IMR-90 (cell line): ENCODE data around the gene PXT1. TPM values are rescaled to one million over a fixed set of nuclear protein-coding genes. Genes with fewer than 3 reads are reported as not detected.

Experiments
- ATAC-seq: fragments of 200-7000 bp; cut with Tn5 transposase; 2 replicates; pipeline ENCODE4 v1.9.1; 2020; ENCODE audit warnings: low read depth, mild to moderate bottlenecking, moderate library complexity
- BruUV-seq: library from RNA; stranded (reverse); fragments of 400-500 nt; replicated peaks from 2 replicates; lab custom pipeline; 2021; lab: Mats Ljungman, UMichigan
- CTCF ChIA-PET: fragments of 300-600 bp; formaldehyde crosslinking; extraction: SDS; loops from one replicate; lab custom pipeline; 2021; ENCODE audit warnings: antibody characterized with exemption; lab: Yijun Ruan, JAX
- POLR2A ChIA-PET: fragments of 300-600 bp; sonication (Branson Sonifier 250); formaldehyde crosslinking; loops from one replicate; lab custom pipeline; 2022; ENCODE audit warnings: antibody characterized with exemption; ENCODE audit not compliant: unreplicated experiment; lab: Charles Lee
- DNase-seq: peaks from one replicate; pipeline ENCODE4 v3.0.0; 2013
- H2AFZ ChIP-seq: replicated peaks from 2 replicates; pipeline ENCODE3; 2013; ENCODE audit warnings: low read length, mild to moderate bottlenecking; ENCODE audit not compliant: poor library complexity
- H2AK5ac ChIP-seq: 2 replicates; pipeline ENCODE4 v1.6.1; 2013; ENCODE audit warnings: low read depth, low read length, inconsistent platforms
- H2AK9ac ChIP-seq: replicated peaks from 2 replicates; pipeline ENCODE3; 2013; ENCODE audit warnings: mild to moderate bottlenecking, low read depth, low read length, moderate library complexity; ENCODE audit not compliant: poor library complexity
- H2BK120ac ChIP-seq: 2 replicates; pipeline ENCODE4 v1.6.1; 2013; ENCODE audit warnings: low read depth, low read length, inconsistent platforms
- H2BK15ac ChIP-seq: 3 replicates; pipeline ENCODE4 v1.6.1; 2013; ENCODE audit warnings: low read depth, low read length, inconsistent platforms
- H2BK20ac ChIP-seq: 2 replicates; pipeline ENCODE4 v1.6.1; 2013; ENCODE audit warnings: low read depth, mild to moderate bottlenecking, inconsistent platforms, low read length, moderate library complexity
- H2BK5ac ChIP-seq: 2 replicates; pipeline ENCODE4 v1.6.1; 2013; ENCODE audit warnings: mild to moderate bottlenecking, low read depth, low read length, inconsistent platforms; ENCODE audit not compliant: poor library complexity, severe bottlenecking
- H3K14ac ChIP-seq: replicated peaks from 2 replicates; pipeline ENCODE4 v1.6.1; 2013; ENCODE audit warnings: low read depth, low read length, inconsistent platforms
- H3K18ac ChIP-seq: 2 replicates; pipeline ENCODE4 v1.6.1; 2013; ENCODE audit warnings: low read depth, low read length, control low read depth
- H3K23ac ChIP-seq: 2 replicates; pipeline ENCODE4 v1.6.1; 2013; ENCODE audit warnings: low read depth, low read length, inconsistent platforms
- H3K27ac ChIP-seq: 2 replicates; pipeline ENCODE4 v1.5.1; 2013; ENCODE audit warnings: mild to moderate bottlenecking, control low read depth, low read length; ENCODE audit not compliant: insufficient read depth
- H3K27me3 ChIP-seq: 2 replicates; pipeline ENCODE4 v1.6.1; 2013; ENCODE audit warnings: low read length; ENCODE audit not compliant: control insufficient read depth, insufficient read depth
- H3K36me3 ChIP-seq: 2 replicates; pipeline ENCODE4 v1.6.1; 2013; ENCODE audit warnings: low read length, mixed read lengths; ENCODE audit not compliant: control insufficient read depth, insufficient read depth
- H3K4ac ChIP-seq: 2 replicates; pipeline ENCODE4 v1.6.1; 2013; ENCODE audit warnings: low read depth, low read length, inconsistent platforms
- H3K4me1 ChIP-seq: 2 replicates; pipeline ENCODE4 v1.6.1; 2013; ENCODE audit warnings: low read length, mixed read lengths; ENCODE audit not compliant: control insufficient read depth, insufficient read depth
- H3K4me2 ChIP-seq: 2 replicates; pipeline ENCODE4 v1.6.1; 2013; ENCODE audit warnings: low read depth, mild to moderate bottlenecking, control low read depth, low read length, moderate library complexity
- H3K4me3 ChIP-seq: 2 replicates; pipeline ENCODE4 v1.5.1; 2013; ENCODE audit warnings: low read depth, mild to moderate bottlenecking, control low read depth, low read length, moderate library complexity; ENCODE audit not compliant: insufficient read depth
- H3K56ac ChIP-seq: 2 replicates; pipeline ENCODE4 v1.6.1; 2013; ENCODE audit warnings: low read length, inconsistent platforms; ENCODE audit not compliant: insufficient read depth; ENCODE audit errors: extremely low read depth
- H3K79me1 ChIP-seq, 2 experiments: 2 replicates each; pipeline ENCODE4 v1.6.1; 2013; ENCODE audit warnings: low read length in 2 of 2, inconsistent platforms in 1 of 2, low read depth in 1 of 2
- H3K9ac ChIP-seq: 2 replicates; pipeline ENCODE4 v1.6.1; 2013; ENCODE audit warnings: low read depth, low read length, control low read depth
- H3K9me1 ChIP-seq: 2 replicates; pipeline ENCODE4 v1.6.1; 2013; ENCODE audit warnings: low read length, inconsistent platforms; ENCODE audit not compliant: insufficient read depth
- H3K9me3 ChIP-seq: 2 replicates; pipeline ENCODE4 v1.6.1; 2013; ENCODE audit warnings: low read length; ENCODE audit not compliant: control insufficient read depth, insufficient read depth
- H4K20me1 ChIP-seq: 2 replicates; pipeline ENCODE4 v1.6.1; 2013; ENCODE audit warnings: low read length, inconsistent platforms; ENCODE audit not compliant: insufficient read depth
- H4K5ac ChIP-seq: 2 replicates; pipeline ENCODE4 v1.6.1; 2013; ENCODE audit warnings: mild to moderate bottlenecking, low read depth, low read length, control low read depth
- H4K8ac ChIP-seq, 2 experiments: 2 replicates each; pipeline ENCODE4 v1.6.1; 2013; ENCODE audit warnings: low read depth in 2 of 2, low read length in 2 of 2, control low read depth in 1 of 2, inconsistent platforms in 1 of 2
- H4K91ac ChIP-seq: 2 replicates; pipeline ENCODE4 v1.6.1; 2013; ENCODE audit warnings: low read depth, low read length, inconsistent platforms; ENCODE audit not compliant: insufficient read depth
- MXI1 ChIP-seq: IDR thresholded peaks from 2 replicates; pipeline ENCODE4 v1.6.1; 2012; ENCODE audit warnings: low read depth, mild to moderate bottlenecking, low read length, moderate library complexity, borderline replicate concordance
- WGBS, 2 experiments: methylation state at CpG; one replicate each; pipeline versions ENCODE4 v1.1.5 to v1.1.7; 2013; ENCODE audit warnings: missing lambda C conversion rate in 2 of 2; ENCODE audit not compliant: insufficient read length in 1 of 2; ENCODE audit errors: extremely low coverage in 2 of 2; 5-methylcytosine and 5-hydroxymethylcytosine counted together
- dilution Hi-C: fragments of 300-500 bp; cut with HindIII; formaldehyde crosslinking; loops from one replicate; pipeline ENCODE4 v1.14.3; 2018; ENCODE audit warnings: low sequenced_read_pairs; ENCODE audit not compliant: unreplicated experiment
- in situ Hi-C: fragments of 300-500 bp; cut with MboI; formaldehyde crosslinking; loops from 3 replicates; pipeline ENCODE4 v1.14.3; 2019; ENCODE audit warnings: low sequenced_read_pairs, inconsistent platforms, mixed read lengths
- intact Hi-C: fragments of 100-400 bp; cut with micrococcal nuclease; formaldehyde crosslinking; loops from 2 replicates; pipeline ENCODE4 v1.10.0; 2022
- polyA plus RNA-seq, 3 experiments: library from polyadenylated mRNA; depleted of rRNA; stranded (reverse); fragments of >200 nt; gene quantifications; 2 replicates each; pipeline ENCODE4 v1.2.3, GENCODE V29; 2012; ENCODE audit warnings: low replicate concordance in 1 of 3
- total RNA-seq: library from RNA; depleted of rRNA; stranded (reverse); fragments of >200 nt; gene quantifications from 2 replicates; pipeline ENCODE4 v1.2.3, GENCODE V29; 2012

Gene PXT1
- total and polyA plus RNA-seq, 2 of the 4 experiments (the other 2 are of a cell fraction), result not detected

GRCh38 chr6:36478051-36478526 lies 35.4 kb upstream of the PXT1 start:
- no peak overlapping the region for H3K14ac ChIP-seq
- ATAC-seq (no peak), DNase-seq (no peak)
- dilution Hi-C loops, result no loop called here
- H3K4me2 ChIP-seq, result no peak overlapping the region
- no peak overlapping the region for H2AK9ac ChIP-seq
- H2BK120ac ChIP-seq, result no peak overlapping the region
- H4K8ac ChIP-seq, result no peak overlapping the region
- H2AFZ ChIP-seq, result no peak overlapping the region
- in situ Hi-C loops, result no loop called here
- no peak overlapping the region for H3K4ac ChIP-seq
- no peak overlapping the region for H2AK5ac ChIP-seq
- H2BK15ac ChIP-seq, result no peak overlapping the region
- CTCF ChIA-PET, result no interaction called here
- BruUV-seq, result no TSS peak
- peaks cover 14% of the 10 kb centered on the region for H3K36me3 ChIP-seq
- H3K9ac ChIP-seq, result no peak overlapping the region
- H3K4me3 ChIP-seq, result no peak overlapping the region
- no peak overlapping the region for H3K56ac ChIP-seq
- no peaks in the 10 kb centered on the region for H3K27me3 ChIP-seq
- H2BK5ac ChIP-seq, result no peak overlapping the region
- no peak overlapping the region for H2BK20ac ChIP-seq
- no peaks in the 10 kb centered on the region for H3K9me1 ChIP-seq
- H3K23ac ChIP-seq, result no peak overlapping the region; the same call in 1 of the 2 replicates
- no peaks in the 10 kb centered on the region; the same call in 1 of the 2 replicates for H4K20me1 ChIP-seq
- no peak overlapping the region for H4K5ac ChIP-seq
- intact Hi-C loops, result no loop called here
- H3K79me1 ChIP-seq, result peaks cover 27 to 47% of the 10 kb centered on the region in 2 experiments
- no peaks in the 10 kb centered on the region for H3K9me3 ChIP-seq
- WGBS, 2 experiments, result no CpG with 5 or more reads among the region's 2 CpGs
- no peak for TF ChIP-seq MXI1
- H3K4me1 ChIP-seq, result no peaks in the 10 kb centered on the region
- POLR2A ChIA-PET, result no interaction called here
- H4K91ac ChIP-seq, result no peak overlapping the region
- H3K18ac ChIP-seq, result no peak overlapping the region
- no peak overlapping the region for H3K27ac ChIP-seq
